ENCODE measurements around the gene VEGFA.

Gene VEGFA

DNA sequence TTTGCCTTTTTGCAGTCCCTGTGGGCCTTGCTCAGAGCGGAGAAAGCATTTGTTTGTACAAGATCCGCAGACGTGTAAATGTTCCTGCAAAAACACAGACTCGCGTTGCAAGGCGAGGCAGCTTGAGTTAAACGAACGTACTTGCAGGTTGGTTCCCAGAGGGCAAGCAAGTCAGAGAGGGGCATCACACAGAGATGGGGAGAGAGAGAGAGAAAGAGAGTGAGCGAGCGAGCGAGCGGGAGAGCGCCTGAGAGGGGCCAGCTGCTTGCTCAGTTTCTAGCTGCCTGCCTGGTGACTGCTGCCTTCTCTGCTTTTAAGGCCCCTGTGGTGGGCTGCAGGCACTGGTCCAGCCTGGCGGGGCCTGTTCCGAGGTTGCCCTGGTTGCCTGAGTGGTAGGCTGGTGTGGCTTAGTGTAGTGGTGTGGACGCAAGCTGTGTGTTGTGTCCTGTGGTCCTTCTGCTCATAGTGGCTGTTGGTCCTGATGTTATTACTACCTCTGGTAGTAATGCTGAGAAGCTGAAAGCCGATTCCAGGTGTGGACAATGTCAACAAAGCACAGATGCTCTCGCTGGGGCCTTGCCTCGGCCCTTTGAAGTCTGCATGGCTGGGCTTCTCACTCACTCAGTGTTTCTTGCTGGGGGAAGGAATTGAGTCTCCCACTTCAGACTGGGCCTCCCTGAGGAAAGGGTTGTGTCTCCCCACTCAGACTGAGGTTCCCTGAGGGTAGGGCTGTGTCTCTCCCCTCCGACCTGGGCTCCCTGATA is 12.1 kb downstream of the VEGFA start:
- WGBS (ENCODE audit: extremely low coverage, insufficient coverage, low lambda C conversion rate): no CpG with 5 or more reads among the region's 20 CpGs
- Histone ChIP-seq H3K9ac (ENCODE audit: low read length) (no peak overlapping the region), H3K4me3 (ENCODE audit: low read length) (no peak overlapping the region), H3K4ac (ENCODE audit: low read depth, low read length) (no peak overlapping the region), H2BK120ac (ENCODE audit: low read depth, low read length) (no peak overlapping the region), H4K8ac (ENCODE audit: low read depth, low read length) (no peak overlapping the region), H3K4me1 (ENCODE audit: control insufficient read depth, low read depth, low read length) (no peaks in the 10 kb centered on the region), H3K79me2 (ENCODE audit: control insufficient read depth, insufficient read depth, low read length) (no peaks in the 10 kb centered on the region), H3K27me3 (ENCODE audit: insufficient read depth, low read length, poor library complexity) (no peaks in the 10 kb centered on the region), H3K4me2 (ENCODE audit: low read length) (no peak overlapping the region), H3K36me3 (ENCODE audit: control insufficient read depth, insufficient read depth, low read length) (peaks cover 10% of the 10 kb centered on the region), H3K23ac (ENCODE audit: low read length) (no peak overlapping the region), H2BK15ac (replicated peaks; ENCODE audit: low read depth) (no peak overlapping the region), H3K56ac (ENCODE audit: low read length) (no peak overlapping the region), H3K27ac (ENCODE audit: low read depth, low read length) (no peak overlapping the region), H3K79me1 (ENCODE audit: low read length) (no peaks in the 10 kb centered on the region), H2AK5ac (ENCODE audit: low read length) (no peak overlapping the region), H2BK5ac (ENCODE audit: low read length) (no peak overlapping the region), H4K5ac (ENCODE audit: low read length) (no peak overlapping the region), H3K18ac (ENCODE audit: low read length) (no peak overlapping the region)
- DNase-seq: no peak

DNA sequence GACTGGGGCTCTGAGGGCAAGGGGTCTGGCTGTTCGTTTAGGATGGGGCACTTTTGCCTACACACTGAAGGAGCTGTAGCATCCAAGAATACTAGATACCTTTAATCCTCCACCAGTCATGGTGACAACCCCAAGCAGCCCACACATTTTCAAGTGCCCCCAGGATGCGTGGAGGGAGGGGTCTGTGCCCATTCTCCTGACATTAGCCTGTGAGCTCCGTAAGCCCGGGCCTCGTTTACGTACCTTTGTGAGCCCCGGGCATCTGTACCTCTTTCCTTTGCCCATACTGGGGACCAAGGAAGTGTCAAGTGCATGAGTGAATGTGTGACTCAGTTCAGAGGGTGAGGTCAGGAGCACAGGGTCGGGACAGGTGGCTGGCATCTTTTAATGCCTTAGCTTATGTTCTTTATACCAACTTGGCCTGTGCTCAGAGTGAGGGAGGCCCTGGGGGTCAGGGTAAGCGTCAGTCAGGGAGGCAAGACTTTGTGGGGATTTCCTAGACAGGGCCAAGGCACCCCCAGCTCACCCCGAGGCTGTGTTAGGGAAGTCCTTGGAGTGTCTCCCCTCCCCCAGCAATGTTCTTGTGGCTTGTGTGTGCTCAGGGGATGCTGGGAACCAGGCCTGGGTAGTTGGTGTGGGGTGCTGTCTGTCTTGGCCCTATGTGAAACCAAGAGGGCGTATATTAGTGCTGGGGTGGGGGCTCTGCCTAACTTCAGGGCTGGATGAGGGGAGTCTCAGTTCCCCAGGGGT is 12.9 kb downstream of the VEGFA start:
- H3K56ac ChIP-seq (ENCODE audit: low read length): no peak overlapping the region
- H4K5ac ChIP-seq (ENCODE audit: low read length): no peak overlapping the region
- H3K18ac ChIP-seq (ENCODE audit: low read length): no peak overlapping the region
- no peak overlapping the region for H2AK5ac ChIP-seq (ENCODE audit: low read length)
- no peak overlapping the region for H3K23ac ChIP-seq (ENCODE audit: low read length)
- H2BK120ac ChIP-seq (ENCODE audit: low read depth, low read length): no peak overlapping the region
- H3K4me2 ChIP-seq (ENCODE audit: low read length): no peak overlapping the region
- no peak overlapping the region for H4K8ac ChIP-seq (ENCODE audit: low read depth, low read length)
- no peak overlapping the region for H3K4ac ChIP-seq (ENCODE audit: low read depth, low read length)
- no peaks in the 10 kb centered on the region for H3K27me3 ChIP-seq (ENCODE audit: insufficient read depth, low read length, poor library complexity)
- H3K79me2 ChIP-seq (ENCODE audit: control insufficient read depth, insufficient read depth, low read length): no peaks in the 10 kb centered on the region
- H3K79me1 ChIP-seq (ENCODE audit: low read length): no peaks in the 10 kb centered on the region
- no CpG with 5 or more reads among the region's 11 CpGs for WGBS (ENCODE audit: extremely low coverage, insufficient coverage, low lambda C conversion rate)
- H3K36me3 ChIP-seq (ENCODE audit: control insufficient read depth, insufficient read depth, low read length): peaks cover 10% of the 10 kb centered on the region
- no peak for DNase-seq
- H2BK5ac ChIP-seq (ENCODE audit: low read length): no peak overlapping the region
- H3K4me1 ChIP-seq (ENCODE audit: control insufficient read depth, low read depth, low read length): no peaks in the 10 kb centered on the region
- H2BK15ac ChIP-seq (replicated peaks; ENCODE audit: low read depth): no peak overlapping the region
- H3K9ac ChIP-seq (ENCODE audit: low read length): no peak overlapping the region
- H3K27ac ChIP-seq (ENCODE audit: low read depth, low read length): no peak overlapping the region
- no peak overlapping the region for H3K4me3 ChIP-seq (ENCODE audit: low read length)

DNA sequence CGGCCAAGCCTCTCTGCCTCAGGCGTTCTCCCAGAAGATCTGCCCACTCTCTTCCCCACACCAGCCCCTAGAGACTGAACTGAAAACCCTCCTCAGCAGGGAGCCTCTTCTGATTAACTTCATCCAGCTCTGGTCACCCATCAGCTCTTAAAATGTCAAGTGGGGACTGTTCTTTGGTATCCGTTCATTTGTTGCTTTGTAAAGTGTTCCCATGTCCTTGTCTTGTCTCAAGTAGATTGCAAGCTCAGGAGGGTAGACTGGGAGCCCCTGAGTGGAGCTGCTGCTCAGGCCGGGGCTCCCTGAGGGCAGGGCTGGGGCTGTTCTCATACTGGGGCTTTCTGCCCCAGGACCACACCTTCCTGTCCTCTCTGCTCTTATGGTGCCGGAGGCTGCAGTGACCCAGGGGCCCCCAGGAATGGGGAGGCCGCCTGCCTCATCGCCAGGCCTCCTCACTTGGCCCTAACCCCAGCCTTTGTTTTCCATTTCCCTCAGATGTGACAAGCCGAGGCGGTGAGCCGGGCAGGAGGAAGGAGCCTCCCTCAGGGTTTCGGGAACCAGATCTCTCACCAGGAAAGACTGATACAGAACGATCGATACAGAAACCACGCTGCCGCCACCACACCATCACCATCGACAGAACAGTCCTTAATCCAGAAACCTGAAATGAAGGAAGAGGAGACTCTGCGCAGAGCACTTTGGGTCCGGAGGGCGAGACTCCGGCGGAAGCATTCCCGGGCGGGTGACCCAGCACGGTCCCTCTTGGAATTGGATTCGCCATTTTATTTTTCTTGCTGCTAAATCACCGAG is 14.2 kb downstream of the VEGFA start:
- Histone ChIP-seq H3K27ac (ENCODE audit: low read depth, low read length) (no peak overlapping the region), H2BK15ac (replicated peaks; ENCODE audit: low read depth) (no peak overlapping the region), H3K4me2 (ENCODE audit: low read length) (no peak overlapping the region), H2BK120ac (ENCODE audit: low read depth, low read length) (no peak overlapping the region), H3K79me1 (ENCODE audit: low read length) (no peaks in the 10 kb centered on the region), H3K4ac (ENCODE audit: low read depth, low read length) (no peak overlapping the region), H3K4me3 (ENCODE audit: low read length) (no peak overlapping the region), H4K8ac (ENCODE audit: low read depth, low read length) (no peak overlapping the region), H4K5ac (ENCODE audit: low read length) (no peak overlapping the region), H3K18ac (ENCODE audit: low read length) (no peak overlapping the region), H3K9ac (ENCODE audit: low read length) (no peak overlapping the region), H2BK5ac (ENCODE audit: low read length) (no peak overlapping the region), H3K23ac (ENCODE audit: low read length) (no peak overlapping the region), H3K4me1 (ENCODE audit: control insufficient read depth, low read depth, low read length) (no peaks in the 10 kb centered on the region), H3K56ac (ENCODE audit: low read length) (no peak overlapping the region), H3K79me2 (ENCODE audit: control insufficient read depth, insufficient read depth, low read length) (no peaks in the 10 kb centered on the region), H3K36me3 (ENCODE audit: control insufficient read depth, insufficient read depth, low read length) (peaks cover 5% of the 10 kb centered on the region), H2AK5ac (ENCODE audit: low read length) (no peak overlapping the region), H3K27me3 (ENCODE audit: insufficient read depth, low read length, poor library complexity) (no peaks in the 10 kb centered on the region)
- WGBS (ENCODE audit: extremely low coverage, insufficient coverage, low lambda C conversion rate): no CpG with 5 or more reads among the region's 26 CpGs
- DNase-seq: no peak

DNA sequence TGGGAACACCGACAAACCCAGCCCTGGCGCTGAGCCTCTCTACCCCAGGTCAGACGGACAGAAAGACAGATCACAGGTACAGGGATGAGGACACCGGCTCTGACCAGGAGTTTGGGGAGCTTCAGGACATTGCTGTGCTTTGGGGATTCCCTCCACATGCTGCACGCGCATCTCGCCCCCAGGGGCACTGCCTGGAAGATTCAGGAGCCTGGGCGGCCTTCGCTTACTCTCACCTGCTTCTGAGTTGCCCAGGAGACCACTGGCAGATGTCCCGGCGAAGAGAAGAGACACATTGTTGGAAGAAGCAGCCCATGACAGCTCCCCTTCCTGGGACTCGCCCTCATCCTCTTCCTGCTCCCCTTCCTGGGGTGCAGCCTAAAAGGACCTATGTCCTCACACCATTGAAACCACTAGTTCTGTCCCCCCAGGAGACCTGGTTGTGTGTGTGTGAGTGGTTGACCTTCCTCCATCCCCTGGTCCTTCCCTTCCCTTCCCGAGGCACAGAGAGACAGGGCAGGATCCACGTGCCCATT is 15.3 kb downstream of the VEGFA start:
- Histone ChIP-seq H3K79me2 (ENCODE audit: control insufficient read depth, insufficient read depth, low read length) (no peaks in the 10 kb centered on the region), H3K23ac (ENCODE audit: low read length) (no peak overlapping the region), H2BK15ac (replicated peaks; ENCODE audit: low read depth) (no peak overlapping the region), H3K27me3 (ENCODE audit: insufficient read depth, low read length, poor library complexity) (no peaks in the 10 kb centered on the region), H2AK5ac (ENCODE audit: low read length) (no peak overlapping the region), H3K36me3 (ENCODE audit: control insufficient read depth, insufficient read depth, low read length) (peaks cover 5% of the 10 kb centered on the region), H3K27ac (ENCODE audit: low read depth, low read length) (no peak overlapping the region), H3K56ac (ENCODE audit: low read length) (no peak overlapping the region), H3K4ac (ENCODE audit: low read depth, low read length) (no peak overlapping the region), H3K4me1 (ENCODE audit: control insufficient read depth, low read depth, low read length) (no peaks in the 10 kb centered on the region), H4K5ac (ENCODE audit: low read length) (no peak overlapping the region), H3K4me2 (ENCODE audit: low read length) (no peak overlapping the region), H3K4me3 (ENCODE audit: low read length) (no peak overlapping the region), H4K8ac (ENCODE audit: low read depth, low read length) (no peak overlapping the region), H3K18ac (ENCODE audit: low read length) (no peak overlapping the region), H2BK120ac (ENCODE audit: low read depth, low read length) (no peak overlapping the region), H2BK5ac (ENCODE audit: low read length) (no peak overlapping the region), H3K79me1 (ENCODE audit: low read length) (no peaks in the 10 kb centered on the region), H3K9ac (ENCODE audit: low read length) (no peak overlapping the region)
- no peak for DNase-seq
- no CpG with 5 or more reads among the region's 14 CpGs for WGBS (ENCODE audit: extremely low coverage, insufficient coverage, low lambda C conversion rate)

DNA sequence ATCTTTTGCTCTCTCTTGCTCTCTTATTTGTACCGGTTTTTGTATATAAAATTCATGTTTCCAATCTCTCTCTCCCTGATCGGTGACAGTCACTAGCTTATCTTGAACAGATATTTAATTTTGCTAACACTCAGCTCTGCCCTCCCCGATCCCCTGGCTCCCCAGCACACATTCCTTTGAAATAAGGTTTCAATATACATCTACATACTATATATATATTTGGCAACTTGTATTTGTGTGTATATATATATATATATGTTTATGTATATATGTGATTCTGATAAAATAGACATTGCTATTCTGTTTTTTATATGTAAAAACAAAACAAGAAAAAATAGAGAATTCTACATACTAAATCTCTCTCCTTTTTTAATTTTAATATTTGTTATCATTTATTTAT is 15.9 kb downstream of the VEGFA start:
- Histone ChIP-seq H2AK5ac (ENCODE audit: low read length) (no peak overlapping the region), H3K79me1 (ENCODE audit: low read length) (no peaks in the 10 kb centered on the region), H3K79me2 (ENCODE audit: control insufficient read depth, insufficient read depth, low read length) (no peaks in the 10 kb centered on the region), H2BK120ac (ENCODE audit: low read depth, low read length) (no peak overlapping the region), H3K23ac (ENCODE audit: low read length) (no peak overlapping the region), H3K27ac (ENCODE audit: low read depth, low read length) (no peak overlapping the region), H4K8ac (ENCODE audit: low read depth, low read length) (no peak overlapping the region), H3K4me1 (ENCODE audit: control insufficient read depth, low read depth, low read length) (no peaks in the 10 kb centered on the region), H3K4me2 (ENCODE audit: low read length) (no peak overlapping the region), H2BK15ac (replicated peaks; ENCODE audit: low read depth) (no peak overlapping the region), H3K4me3 (ENCODE audit: low read length) (no peak overlapping the region), H3K9ac (ENCODE audit: low read length) (no peak overlapping the region), H3K56ac (ENCODE audit: low read length) (no peak overlapping the region), H3K36me3 (ENCODE audit: control insufficient read depth, insufficient read depth, low read length) (peaks cover 5% of the 10 kb centered on the region), H3K4ac (ENCODE audit: low read depth, low read length) (no peak overlapping the region), H4K5ac (ENCODE audit: low read length) (no peak overlapping the region), H3K27me3 (ENCODE audit: insufficient read depth, low read length, poor library complexity) (no peaks in the 10 kb centered on the region), H3K18ac (ENCODE audit: low read length) (no peak overlapping the region), H2BK5ac (ENCODE audit: low read length) (no peak overlapping the region)
- WGBS (ENCODE audit: extremely low coverage, insufficient coverage, low lambda C conversion rate): no CpG with 5 or more reads among the region's 3 CpGs
- no peak for DNase-seq

Measured in mesendoderm (in vitro differentiated cells).